H9 (cell line): ENCODE measurements around the gene OR2H2. TPM values are rescaled to one million over a fixed set of nuclear protein-coding genes. Genes with fewer than 3 reads are reported as not detected.
A peak's percentile ranks its signal among the peaks of the same experiment; 100 is the strongest.

Experiments used
- DNase-seq: peaks from one replicate; pipeline ENCODE4 v3.0.0-alpha.2; 2017
- H2AFZ ChIP-seq: one replicate; pipeline ENCODE4 v1.6.1; 2013; ENCODE audit warnings: mild to moderate bottlenecking, low read length, control low read depth, moderate library complexity
- H2AK5ac ChIP-seq: 2 replicates; pipeline ENCODE4 v1.6.1; 2013; ENCODE audit warnings: low read length, control low read depth, mixed read lengths; ENCODE audit not compliant: insufficient read length
- H2BK120ac ChIP-seq: one replicate; pipeline ENCODE4 v1.6.1; 2013; ENCODE audit warnings: low read depth, mild to moderate bottlenecking, low read length, control low read depth, inconsistent platforms; ENCODE audit not compliant: poor library complexity, severe bottlenecking
- H2BK12ac ChIP-seq: 2 replicates; pipeline ENCODE4 v1.6.1; 2013; ENCODE audit warnings: low read length, control low read depth, mixed read lengths, low read depth; ENCODE audit not compliant: insufficient read length
- H2BK15ac ChIP-seq: 2 replicates; pipeline ENCODE4 v1.6.1; 2013; ENCODE audit warnings: low read depth, low read length, control low read depth
- H2BK20ac ChIP-seq: one replicate; pipeline ENCODE4 v1.6.1; 2013; ENCODE audit warnings: low read depth, mild to moderate bottlenecking, low read length, control low read depth, inconsistent platforms; ENCODE audit not compliant: poor library complexity, severe bottlenecking
- H2BK5ac ChIP-seq: 2 replicates; pipeline ENCODE4 v1.6.1; 2013; ENCODE audit warnings: low read length, control low read depth, mixed read lengths; ENCODE audit not compliant: insufficient read length
- H3K14ac ChIP-seq: 2 replicates; pipeline ENCODE4 v1.6.1; 2013; ENCODE audit warnings: low read length, control low read depth; ENCODE audit not compliant: insufficient read depth
- H3K18ac ChIP-seq: 2 replicates; pipeline ENCODE4 v1.6.1; 2013; ENCODE audit warnings: low read depth, mild to moderate bottlenecking, mixed read lengths, low read length, control low read depth; ENCODE audit not compliant: insufficient read length
- H3K23ac ChIP-seq: 2 replicates; pipeline ENCODE4 v1.6.1; 2013; ENCODE audit warnings: low read length, control low read depth, mixed read lengths, low read depth; ENCODE audit not compliant: insufficient read length
- H3K23me2 ChIP-seq: 2 replicates; pipeline ENCODE4 v1.6.1; 2013; ENCODE audit warnings: low read depth, mild to moderate bottlenecking, mixed read lengths, low read length, control low read depth; ENCODE audit not compliant: insufficient read length, poor library complexity, severe bottlenecking
- H3K27ac ChIP-seq: 2 replicates; pipeline ENCODE4 v1.5.1; 2013; ENCODE audit warnings: low read length, control low read depth, mixed read lengths, low read depth; ENCODE audit not compliant: insufficient read length
- H3K27me3 ChIP-seq: 2 replicates; pipeline ENCODE4 v1.6.1; 2013; ENCODE audit warnings: low read length, control low read depth, inconsistent platforms; ENCODE audit not compliant: insufficient read depth
- H3K4ac ChIP-seq: 2 replicates; pipeline ENCODE4 v1.6.1; 2013; ENCODE audit warnings: low read depth, mild to moderate bottlenecking, control low read depth, inconsistent platforms, low read length, moderate library complexity
- H3K4me1 ChIP-seq: 2 replicates; pipeline ENCODE4 v1.6.1; 2013; ENCODE audit warnings: low read length, control low read depth, inconsistent platforms; ENCODE audit not compliant: insufficient read depth
- H3K4me2 ChIP-seq: 2 replicates; pipeline ENCODE4 v1.6.1; 2013; ENCODE audit warnings: low read length, control low read depth, mixed read lengths; ENCODE audit not compliant: insufficient read length, insufficient read depth
- H3K56ac ChIP-seq: 2 replicates; pipeline ENCODE4 v1.6.1; 2013; ENCODE audit warnings: low read depth, mild to moderate bottlenecking, mixed read lengths, low read length, control low read depth; ENCODE audit not compliant: insufficient read length
- H3K79me1 ChIP-seq: 2 replicates; pipeline ENCODE4 v1.6.1; 2013; ENCODE audit warnings: low read depth, mild to moderate bottlenecking, moderate library complexity, low read length, control low read depth, inconsistent platforms; ENCODE audit not compliant: insufficient read depth, poor library complexity, severe bottlenecking
- H3K79me2 ChIP-seq: 2 replicates; pipeline ENCODE4 v1.6.1; 2013; ENCODE audit warnings: low read length, control low read depth, inconsistent platforms; ENCODE audit not compliant: insufficient read depth
- H3K9ac ChIP-seq: 2 replicates; pipeline ENCODE4 v1.6.1; 2013; ENCODE audit warnings: low read length, control low read depth, mixed read lengths; ENCODE audit not compliant: insufficient read length; ENCODE audit errors: extremely low read depth
- H3K9me3 ChIP-seq: one replicate; pipeline ENCODE4 v1.6.1; 2013; ENCODE audit warnings: low read depth, low read length, inconsistent platforms; ENCODE audit not compliant: control insufficient read depth
- H3T11ph ChIP-seq: one replicate; pipeline ENCODE4 v1.6.1; 2013; ENCODE audit warnings: mild to moderate bottlenecking, low read length, control low read depth, inconsistent platforms
- H4K20me1 ChIP-seq: one replicate; pipeline ENCODE4 v1.6.1; 2013; ENCODE audit not compliant: control insufficient read depth, insufficient read length, insufficient read depth
- H4K5ac ChIP-seq: 2 replicates; pipeline ENCODE4 v1.6.1; 2013; ENCODE audit warnings: low read depth, mild to moderate bottlenecking, mixed read lengths, low read length, control low read depth; ENCODE audit not compliant: insufficient read length
- H4K8ac ChIP-seq: replicated peaks from 2 replicates; pipeline ENCODE4 v1.6.1; 2013; ENCODE audit warnings: low read length, control low read depth, mixed read lengths, low read depth; ENCODE audit not compliant: insufficient read length
- H4K91ac ChIP-seq: 2 replicates; pipeline ENCODE4 v1.6.1; 2013; ENCODE audit warnings: low read depth, mild to moderate bottlenecking, moderate library complexity, mixed read lengths, low read length, control low read depth; ENCODE audit not compliant: insufficient read length
- H3K27ac Mint-ChIP-seq, 3 experiments: 2 replicates in 2 of 3; 3 replicates in 1 of 3; pipeline ENCODE4 v1.8.0; 2020 to 2021; ENCODE audit warnings: mixed read lengths in 3 of 3, mild to moderate bottlenecking in 1 of 3, moderate library complexity in 1 of 3
- H3K27me3 Mint-ChIP-seq: 2 replicates; pipeline ENCODE4 v1.8.0; 2021; ENCODE audit warnings: low read depth, mild to moderate bottlenecking, moderate library complexity, mixed read lengths
- H3K36me3 Mint-ChIP-seq, 3 experiments: 2 replicates in 2 of 3; 3 replicates in 1 of 3; pipeline ENCODE4 v1.8.0; 2020 to 2021; ENCODE audit warnings: low read depth in 3 of 3, mixed read lengths in 3 of 3; ENCODE audit not compliant: insufficient read depth in 1 of 3
- H3K4me1 Mint-ChIP-seq, 2 experiments: 2 replicates each; pipeline ENCODE4 v1.8.0; 2020; ENCODE audit warnings: mixed read lengths in 2 of 2
- H3K4me3 Mint-ChIP-seq, 2 experiments: 2 replicates in 1 of 2; 3 replicates in 1 of 2; pipeline ENCODE4 v1.8.0; 2020 to 2021; ENCODE audit warnings: mild to moderate bottlenecking in 2 of 2, mixed read lengths in 2 of 2, moderate library complexity in 1 of 2
- H3K9me3 Mint-ChIP-seq, 2 experiments: 2 replicates in 1 of 2; 3 replicates in 1 of 2; pipeline ENCODE4 v1.8.0; 2020; ENCODE audit warnings: mild to moderate bottlenecking in 2 of 2, mixed read lengths in 2 of 2, moderate library complexity in 1 of 2
- total RNA-seq: library from RNA; stranded (reverse); gene quantifications from 2 replicates; pipeline ENCODE4 v1.2.1, GENCODE V29; 2021
- TF ChIP-seq, protein P1 (sequence below): fragments of 200-600 bp; sonication (generic); conservative IDR thresholded peaks from 3 replicates; pipeline ENCODE4 v1.8.0; 2021; ENCODE audit warnings: antibody characterized with exemption, mild to moderate bottlenecking

Gene OR2H2
- total RNA-seq, 1 experiment from 2014 or later, result not detected

DNA sequence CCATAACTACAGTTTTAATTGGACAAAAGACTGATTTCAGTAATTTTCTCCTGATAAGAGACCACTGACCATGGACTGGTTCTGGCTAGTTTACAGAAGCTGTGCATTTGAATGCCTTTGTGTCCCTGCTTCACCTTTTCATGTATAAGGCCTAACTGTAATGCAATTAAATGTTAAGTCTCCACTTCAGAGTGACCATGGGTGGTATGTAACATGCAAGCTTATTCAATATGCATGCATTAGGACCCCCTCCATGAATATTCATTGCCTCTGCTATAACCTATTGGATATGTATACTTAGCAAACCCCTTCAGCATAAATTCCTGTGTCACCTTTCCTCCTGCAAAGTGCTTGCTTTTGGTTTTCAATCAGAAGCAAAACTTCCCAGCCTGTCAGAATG is 27.6 kb upstream of the OR2H2 start:
- peaks cover 6 to 9% of the 10 kb centered on the region in 2 experiments; a peak in 3 of 5 replicates for H3K9me3 Mint-ChIP-seq
- no peak overlapping the region for H3K27ac ChIP-seq
- no peak overlapping the region for H2BK15ac ChIP-seq
- H3K4me3 Mint-ChIP-seq, result peak overlapping the region in 1 of 2 experiments; percentile 28; a peak in 1 of 5 replicates
- no peak overlapping the region for H2BK5ac ChIP-seq
- H4K8ac ChIP-seq, result no peak overlapping the region
- DNase-seq, result no peak
- peaks cover 7% of the 10 kb centered on the region; the same call in 1 of the 2 replicates for H3K4me1 ChIP-seq
- no peak overlapping the region for H4K91ac ChIP-seq
- H3K27me3 Mint-ChIP-seq, result peaks cover 78% of the 10 kb centered on the region
- no peak overlapping the region for H3K23ac ChIP-seq
- H2BK120ac ChIP-seq, result no peak overlapping the region
- no peak overlapping the region for H3K18ac ChIP-seq
- no peak overlapping the region for H4K5ac ChIP-seq
- TF ChIP-seq, protein P1, sequence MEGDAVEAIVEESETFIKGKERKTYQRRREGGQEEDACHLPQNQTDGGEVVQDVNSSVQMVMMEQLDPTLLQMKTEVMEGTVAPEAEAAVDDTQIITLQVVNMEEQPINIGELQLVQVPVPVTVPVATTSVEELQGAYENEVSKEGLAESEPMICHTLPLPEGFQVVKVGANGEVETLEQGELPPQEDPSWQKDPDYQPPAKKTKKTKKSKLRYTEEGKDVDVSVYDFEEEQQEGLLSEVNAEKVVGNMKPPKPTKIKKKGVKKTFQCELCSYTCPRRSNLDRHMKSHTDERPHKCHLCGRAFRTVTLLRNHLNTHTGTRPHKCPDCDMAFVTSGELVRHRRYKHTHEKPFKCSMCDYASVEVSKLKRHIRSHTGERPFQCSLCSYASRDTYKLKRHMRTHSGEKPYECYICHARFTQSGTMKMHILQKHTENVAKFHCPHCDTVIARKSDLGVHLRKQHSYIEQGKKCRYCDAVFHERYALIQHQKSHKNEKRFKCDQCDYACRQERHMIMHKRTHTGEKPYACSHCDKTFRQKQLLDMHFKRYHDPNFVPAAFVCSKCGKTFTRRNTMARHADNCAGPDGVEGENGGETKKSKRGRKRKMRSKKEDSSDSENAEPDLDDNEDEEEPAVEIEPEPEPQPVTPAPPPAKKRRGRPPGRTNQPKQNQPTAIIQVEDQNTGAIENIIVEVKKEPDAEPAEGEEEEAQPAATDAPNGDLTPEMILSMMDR, result no peak
- no peaks in the 10 kb centered on the region for H3K79me2 ChIP-seq
- no peak overlapping the region for H3K9ac ChIP-seq
- H4K20me1 ChIP-seq, result no peaks in the 10 kb centered on the region
- peaks cover 11% of the 10 kb centered on the region for H3K23me2 ChIP-seq
- peaks cover 26% of the 10 kb centered on the region for H3K27me3 ChIP-seq
- no peaks in the 10 kb centered on the region for H3K9me3 ChIP-seq
- no peak overlapping the region for H2BK20ac ChIP-seq
- no peak overlapping the region for H3K4ac ChIP-seq
- no peak overlapping the region for H2AK5ac ChIP-seq
- H2BK12ac ChIP-seq, result no peak overlapping the region
- no peak overlapping the region; a peak in 1 of 7 replicates for H3K27ac Mint-ChIP-seq
- no peak overlapping the region for H3K14ac ChIP-seq
- H3K79me1 ChIP-seq, result no peaks in the 10 kb centered on the region
- H3K4me2 ChIP-seq, result peak overlapping the region; percentile 47
- H3K56ac ChIP-seq, result no peak overlapping the region
- H2AFZ ChIP-seq, result no peak overlapping the region
- no peak overlapping the region for H3T11ph ChIP-seq
- H3K36me3 Mint-ChIP-seq, result peaks cover 3 to 16% (median 8%) of the 10 kb centered on the region in 3 experiments; a peak in 5 of 7 replicates
- H3K4me1 Mint-ChIP-seq, result peaks cover 41 to 51% of the 10 kb centered on the region in 2 experiments
